MM.1S (cell line): ENCODE data around the gene PARP1.

Source experiments
- CTCF ChIP-seq: fragments of 300-600 bp; sonication (generic); IDR thresholded peaks from 2 replicates; pipeline ENCODE4 v1.5.1; 2016; ENCODE audit warnings: antibody characterized with exemption, low read length, mixed read lengths
- EZH2 ChIP-seq: fragments of 300-600 bp; sonication (generic); optimal IDR thresholded peaks from 2 replicates; pipeline ENCODE3; 2017; ENCODE audit warnings: low read depth, mild to moderate bottlenecking, antibody characterized with exemption, low read length, mixed read lengths

GRCh38 chr1:226444901-226445300, 37.0 kb upstream of the PARP1 start:
- peak; percentile 84 for TF ChIP-seq CTCF
- no peak for TF ChIP-seq EZH2
